Forelimb muscle (tissue), 1 donor: ENCODE data around the gene STAM. TPM values are rescaled to one million over a fixed set of nuclear protein-coding genes. Genes with fewer than 3 reads are reported as not detected.
"Not testable (repeated sequence)": the region's sequence is repeated elsewhere in the genome, so short reads cannot be mapped to it uniquely, and the experiment has no call there.

ENCODE experiments used
- DNase-seq: peaks from one replicate; pipeline ENCODE4 v3.0.0-alpha.2; 2013; ENCODE audit warnings: low read depth
- polyA plus RNA-seq: library from polyadenylated mRNA; unstranded; fragments of 120-200 nt; gene quantifications from one replicate; pipeline ENCODE4 v1.2.1, GENCODE V29; 2013; ENCODE audit not compliant: insufficient read length

STAM gene
- polyA plus RNA-seq: 20.8 TPM

DNA sequence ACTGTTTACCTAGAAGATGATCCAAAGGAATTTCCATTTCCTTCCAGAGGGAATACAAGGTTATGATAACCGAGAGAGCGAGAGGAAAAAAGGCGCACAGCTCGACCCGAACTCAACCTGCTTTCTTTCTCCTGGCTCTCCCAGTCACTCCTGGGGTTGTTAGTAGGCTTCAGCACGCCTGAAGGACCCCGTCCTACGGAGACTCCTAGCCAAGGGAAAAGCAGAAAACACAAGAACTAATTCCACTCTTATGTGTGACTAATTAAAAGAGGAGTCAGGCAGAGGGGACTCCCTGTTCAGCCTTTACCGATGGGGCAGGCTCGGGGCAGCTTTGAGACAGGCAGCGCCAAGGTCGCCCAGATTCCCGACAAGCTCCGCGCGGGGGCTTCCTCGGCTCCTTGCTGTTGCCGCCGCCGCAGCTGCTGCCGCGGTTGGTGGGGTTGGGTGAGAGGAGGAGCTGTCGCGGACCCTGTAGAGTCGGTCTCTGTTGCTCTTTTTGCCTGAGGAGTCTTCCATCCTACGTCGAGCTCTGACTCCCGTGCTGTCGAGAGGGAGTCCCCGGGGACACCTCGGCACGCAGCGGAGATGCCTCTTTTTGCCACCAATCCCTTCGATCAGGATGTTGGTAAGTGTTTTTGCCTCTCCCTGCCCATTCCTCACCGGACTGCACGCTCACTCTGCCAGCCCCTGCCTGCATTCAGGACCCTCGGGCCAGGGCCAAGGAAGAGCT is at the start of gene STAM:
STAM (plus strand) TSS at position 397 of the 730 bp plus-strand sequence; CDS start at position 586, 189 bp downstream.
- DNase-seq: peak; percentile 89

GRCh38 chr10:17597386-17597785 is 46.6 kb upstream of the STAM start:
- no peak for DNase-seq

GRCh38 chr10:17599089-17599488 is 44.9 kb upstream of the STAM start:
- DNase-seq: no peak

DNA sequence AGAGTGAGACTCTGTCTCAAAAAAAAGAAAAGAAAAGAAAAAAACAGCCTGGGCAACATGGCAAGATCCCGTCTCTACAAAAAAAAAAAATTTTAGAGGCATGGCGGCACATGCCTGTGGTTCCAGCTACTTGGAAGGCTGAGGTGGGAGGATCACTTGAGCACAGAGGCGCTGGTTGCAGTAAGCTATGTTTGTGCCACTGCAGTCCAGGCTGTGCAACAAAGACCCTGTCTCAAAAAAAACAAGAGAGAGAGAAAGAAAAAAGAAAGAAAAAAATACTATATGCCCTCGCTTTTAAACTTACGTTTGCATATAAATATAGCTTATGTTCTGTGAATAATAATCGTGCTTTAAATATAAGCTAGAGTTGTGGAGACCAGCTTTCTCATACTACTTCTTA is 38.0 kb upstream of the STAM start:
- DNase-seq: no peak

DNA sequence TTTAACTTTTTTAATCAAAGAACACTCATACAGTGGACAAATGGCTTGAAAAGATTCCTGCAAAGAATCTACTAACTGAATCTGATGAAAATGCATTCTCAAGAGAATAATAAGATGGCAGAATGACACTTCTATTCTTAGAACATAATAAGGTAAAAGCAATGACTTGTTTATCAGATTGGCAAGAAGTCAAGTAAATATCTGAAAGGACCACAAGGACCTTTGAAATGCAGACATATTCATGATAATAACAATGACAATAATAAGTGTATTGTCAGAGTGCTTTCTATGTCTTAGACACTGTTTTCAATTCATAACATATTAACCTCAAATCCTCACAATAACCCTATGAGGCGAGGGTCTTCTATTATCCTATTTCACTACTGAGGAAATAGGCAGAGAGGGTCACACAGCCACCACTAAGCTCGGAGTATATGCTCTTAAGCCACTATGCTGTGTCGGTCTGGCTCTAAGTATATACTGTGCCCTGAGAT is 37.4 kb upstream of the STAM start:
- no peak for DNase-seq

GRCh38 chr10:17607060-17607459 is 36.9 kb upstream of the STAM start:
- no peak for DNase-seq

GRCh38 chr10:17607603-17608332 is 36.2 kb upstream of the STAM start:
- peak; percentile 41 for DNase-seq

DNA sequence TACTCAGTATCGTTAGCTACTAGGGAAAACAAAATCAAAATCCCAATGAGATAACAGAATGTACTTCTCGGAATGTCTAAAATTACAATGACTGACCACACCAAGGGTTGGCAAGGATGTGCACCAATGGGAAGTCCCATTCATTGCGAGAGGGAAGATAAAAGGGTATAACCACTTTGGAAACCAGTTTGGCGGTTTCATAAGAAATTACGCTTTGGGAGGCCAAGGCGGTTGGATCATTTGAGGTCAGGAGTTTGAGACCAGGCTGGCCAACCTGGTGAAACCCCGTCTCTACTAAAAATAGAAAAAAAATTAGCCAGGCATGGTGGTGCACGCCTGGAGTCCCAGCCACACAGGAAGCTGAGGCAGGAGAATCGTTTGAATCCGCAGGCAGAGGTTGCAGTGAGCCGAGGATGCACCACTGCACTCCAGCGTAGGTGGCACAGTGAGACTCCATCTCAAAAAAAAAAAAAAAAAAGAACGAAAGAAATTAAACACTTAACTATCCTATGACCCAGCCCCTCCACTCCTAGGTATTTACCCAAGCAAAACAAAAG is 34.4 kb upstream of the STAM start:
- no peak for DNase-seq

DNA sequence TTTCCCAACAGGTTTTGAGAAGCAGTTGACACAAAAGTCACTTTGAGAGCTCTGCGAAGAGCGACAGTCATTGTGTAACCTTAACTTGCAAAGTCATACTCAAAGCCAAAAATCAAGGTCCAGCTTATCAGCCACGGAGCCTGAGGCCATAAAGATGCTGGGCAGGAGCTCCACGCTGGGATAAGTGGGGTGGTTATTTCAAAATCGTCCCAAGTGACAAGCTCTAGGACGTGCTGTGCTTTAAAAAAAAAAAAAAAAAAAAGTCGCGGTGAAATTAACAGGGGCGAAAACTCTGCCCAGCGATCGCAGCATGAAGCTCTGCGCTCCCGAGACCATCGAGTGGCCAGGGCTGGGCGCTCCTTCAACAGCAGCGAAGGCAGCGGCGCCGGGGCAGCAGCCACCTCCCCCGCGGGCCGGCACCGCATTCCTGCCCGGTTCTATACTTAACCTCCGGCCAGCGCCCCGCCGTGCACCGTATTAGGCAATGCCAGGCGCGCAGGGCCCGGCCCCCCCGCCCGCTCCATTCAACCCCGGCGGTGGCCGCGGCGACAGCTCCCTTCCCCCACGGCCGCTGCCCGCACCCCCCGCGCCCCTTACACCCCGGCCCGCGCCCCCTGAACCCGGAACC is 27.4 kb upstream of the STAM start:
- no peak for DNase-seq

DNA sequence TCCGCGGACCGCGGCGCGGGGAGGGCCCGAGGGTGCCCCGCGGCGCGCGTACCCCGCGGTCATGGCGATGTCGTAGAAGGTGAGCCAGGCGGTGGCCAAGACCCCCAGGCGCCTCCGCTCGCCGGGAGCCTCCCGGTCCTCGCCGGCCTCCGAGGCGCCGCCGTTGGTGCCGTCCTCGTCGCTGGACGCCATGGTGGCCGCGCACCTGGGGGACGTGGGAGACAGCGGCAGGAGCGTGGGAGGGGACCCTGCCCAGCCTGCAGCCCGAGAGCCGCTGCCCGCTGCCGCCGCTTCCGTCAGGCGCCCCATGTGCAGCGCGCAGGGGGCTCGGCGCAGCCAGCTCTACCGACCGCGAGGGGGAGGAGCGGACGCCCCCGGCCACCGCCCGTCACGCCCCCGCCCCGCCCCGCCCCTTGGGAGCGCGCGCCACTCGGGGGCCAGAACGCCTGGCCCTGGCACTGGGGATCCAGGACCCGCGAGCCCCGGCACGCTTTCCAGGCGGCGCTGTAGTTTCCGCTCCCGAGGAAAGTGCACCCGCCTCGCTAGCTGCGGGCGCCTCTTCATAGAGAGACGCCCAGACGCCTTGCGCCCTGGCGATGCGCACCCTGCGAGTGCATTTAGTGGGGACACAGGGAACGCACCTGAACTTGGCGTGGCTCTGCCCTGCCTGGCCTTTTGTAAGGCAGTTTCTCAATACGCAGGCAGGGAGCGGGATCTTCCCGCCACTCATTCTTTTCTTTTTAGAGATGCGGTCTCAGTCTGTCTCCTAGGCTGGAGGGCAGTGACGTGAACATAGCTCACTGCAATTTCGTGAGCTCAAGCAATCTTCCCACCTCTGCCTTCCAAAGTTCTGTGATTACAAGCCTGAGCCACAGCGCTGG is 26.7 kb upstream of the STAM start, which contains the start of gene HACD1:
HACD1 (minus strand) TSS at position 344 of the 881 bp plus-strand sequence; CDS start at position 309, 35 bp downstream.
- no peak for DNase-seq

- no peak for DNase-seq
Observed at GRCh38 chr10:17622061-17622460, 21.9 kb upstream of the STAM start.

DNA sequence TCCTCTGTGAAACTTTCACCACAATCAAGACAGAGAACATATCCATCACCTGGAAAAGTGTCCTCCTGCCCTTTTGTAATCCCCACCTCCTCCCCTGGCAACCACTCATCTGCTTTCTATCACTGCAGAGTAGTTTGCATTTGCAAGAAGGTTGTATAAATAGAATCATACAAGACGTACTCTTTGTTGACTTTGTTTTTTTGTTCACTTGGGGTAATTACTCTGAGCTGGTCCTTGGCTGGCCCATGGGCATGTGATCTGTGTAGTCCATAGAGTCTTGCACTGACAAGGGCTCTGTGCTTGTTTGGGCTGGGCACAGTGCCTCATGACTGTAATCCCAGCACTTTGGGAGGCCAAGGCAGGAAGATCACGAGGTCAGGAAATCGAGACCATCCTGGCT is 19.0 kb upstream of the STAM start:
- DNase-seq: no peak

GRCh38 chr10:17626656-17627055 is 17.3 kb upstream of the STAM start:
- no peak for DNase-seq

GRCh38 chr10:17632590-17632989 is 11.4 kb upstream of the STAM start:
- DNase-seq: not testable (repeated sequence)

GRCh38 chr10:17633353-17633752 is 10.6 kb upstream of the STAM start:
- no peak for DNase-seq

DNA sequence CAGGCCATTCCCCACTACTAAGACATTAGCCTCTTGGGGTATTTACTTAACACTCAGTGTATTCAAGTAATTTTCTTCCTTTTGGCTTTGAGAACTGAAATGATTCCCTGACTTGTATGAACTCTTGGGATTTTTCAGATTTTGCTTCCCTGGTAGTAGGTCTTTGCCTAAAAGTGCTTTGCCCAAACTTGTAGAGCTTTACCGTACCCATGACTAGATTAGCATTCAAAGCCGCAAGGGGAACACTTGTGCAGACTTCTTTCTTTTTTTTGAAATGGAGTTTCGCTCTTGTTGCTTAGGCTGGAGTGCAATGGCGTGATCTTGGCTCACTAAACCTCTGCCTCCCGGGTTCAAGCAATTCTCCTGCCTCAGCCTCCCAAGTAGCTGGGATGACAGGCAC is 6.1 kb upstream of the STAM start:
- DNase-seq: no peak

- no peak for DNase-seq
Observed at GRCh38 chr10:17640331-17640816, 3.6 kb upstream of the STAM start.

DNA sequence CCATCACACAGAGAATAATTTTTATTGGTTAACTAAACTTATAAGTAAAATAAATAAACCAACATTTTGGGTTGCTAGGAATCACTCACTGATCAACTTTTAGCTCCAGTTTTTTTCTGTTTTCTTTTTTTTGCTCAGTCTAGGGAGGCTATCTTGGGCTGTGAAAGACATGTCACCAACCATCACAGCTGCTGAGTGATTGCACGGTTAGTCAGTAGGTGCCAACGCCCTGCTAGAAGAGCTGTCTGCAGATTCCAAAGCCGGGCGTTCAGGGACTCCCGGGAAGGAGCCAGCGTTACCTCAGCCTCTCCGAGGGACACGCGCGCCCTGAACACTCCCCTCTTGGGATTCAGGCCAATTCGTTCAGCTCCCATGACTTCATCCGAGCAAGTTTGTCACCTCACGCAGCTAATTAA is 604 bp upstream of the STAM start:
- no peak for DNase-seq

- DNase-seq: no peak
Observed at GRCh38 chr10:17644485-17644943, 563 bp downstream of the STAM start.

DNA sequence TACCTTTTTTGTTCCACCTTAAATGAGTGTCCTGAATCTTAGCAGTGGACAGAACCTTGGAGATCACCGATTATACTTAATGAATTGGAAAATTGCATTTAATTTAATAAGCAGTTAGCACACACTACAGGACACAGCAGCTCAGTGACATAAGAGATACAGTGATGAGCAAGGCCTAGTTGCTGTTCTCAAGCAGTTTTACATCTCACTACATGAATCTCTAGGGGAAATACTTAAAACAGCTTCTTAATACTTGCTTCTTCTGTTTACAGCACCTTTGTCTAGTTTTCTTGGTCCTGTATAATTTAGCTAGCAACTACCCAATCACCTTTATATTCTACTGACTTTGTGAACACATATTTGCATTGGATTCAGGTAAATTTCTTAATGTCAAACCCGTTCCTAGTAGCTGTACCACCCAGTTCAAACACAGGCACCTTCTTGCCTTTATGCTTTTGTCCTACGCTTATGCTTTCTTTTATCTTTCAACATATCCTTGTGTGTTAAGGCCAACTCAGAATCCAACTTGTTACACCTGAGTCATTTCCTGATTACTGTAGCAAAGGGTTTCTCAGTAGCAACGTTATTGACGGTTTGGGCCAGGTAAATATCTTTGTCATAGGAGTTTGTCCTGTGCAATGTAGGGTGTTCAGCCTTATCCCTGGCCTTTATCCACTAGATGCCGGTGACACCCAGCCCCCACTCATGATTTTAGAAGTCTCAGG is 1.8 kb downstream of the STAM start:
- DNase-seq: no peak
